HCT116 (cell line): ENCODE data around the gene PSME4. TPM values are rescaled to one million over a fixed set of nuclear protein-coding genes. Genes with fewer than 3 reads are reported as not detected.
"Not testable (repeated sequence)": the region's sequence is repeated elsewhere in the genome, so short reads cannot be mapped to it uniquely, and the experiment has no call there.

Source experiments
- ATAC-seq: fragments of 200-7000 bp; cut with Tn5 transposase; 2 replicates; pipeline ENCODE4 v1.9.1; 2020; ENCODE audit warnings: mild to moderate bottlenecking, moderate library complexity
- BruUV-seq: library from RNA; stranded (reverse); fragments of 400-500 nt; replicated peaks from 2 replicates; lab custom pipeline; 2021; lab: Mats Ljungman, UMichigan
- CTCF ChIA-PET: fragments of 300-600 bp; sonication (Branson Sonifier 250); formaldehyde crosslinking; loops from one replicate; lab custom pipeline; 2021; ENCODE audit warnings: antibody characterized with exemption; lab: Charles Lee
- POLR2A ChIA-PET: fragments of 300-600, 350-600 bp; sonication (Branson Sonifier 250); formaldehyde crosslinking; loops from one replicate; lab custom pipeline; 2021; ENCODE audit warnings: antibody characterized with exemption; lab: Charles Lee
- RAD21 ChIA-PET, 2 experiments: fragments of 300-600 bp; sonication (Branson Sonifier 250); formaldehyde crosslinking; loops; one replicate each; lab custom pipeline; 2023; ENCODE audit warnings: low total read pairs in 2 of 2; ENCODE audit not compliant: uncharacterized antibody in 2 of 2, unreplicated experiment in 2 of 2, low non-redundant PET in 1 of 2; lab: Charles Lee
- DNase-seq: peaks from one replicate; pipeline ENCODE4 v3.0.0-alpha.2; 2010; ENCODE audit warnings: low read depth, low spot score
- H2AFZ ChIP-seq: fragments of 200-600 bp; shearing (Covaris generic), sonication (generic); 2 replicates; pipeline ENCODE4 v1.6.1; 2017; ENCODE audit warnings: low read depth, mixed run types, mixed read lengths, antibody characterized with exemption, low read length; ENCODE audit not compliant: poor library complexity, severe bottlenecking
- H3K27ac ChIP-seq: 2 replicates; pipeline ENCODE4 v1.5.1; 2012; ENCODE audit warnings: low read depth, low read length
- H3K27me3 ChIP-seq: fragments of 200-600 bp; sonication (generic); 2 replicates; pipeline ENCODE4 v1.6.1; 2016; ENCODE audit warnings: mixed run types, low read length, mixed read lengths; ENCODE audit not compliant: insufficient read depth
- H3K36me3 ChIP-seq, 2 experiments: fragments of 200-500 bp in 1 of 2; fragments of 200-600 bp in 1 of 2; sonication (Bioruptor generic) in 1 of 2; sonication (generic) in 1 of 2; 2 replicates each; pipeline versions ENCODE4 v1.5.1 to v1.6.1; 2014 to 2016; ENCODE audit warnings: low read length in 2 of 2, inconsistent platforms in 1 of 2, mixed read lengths in 1 of 2, mixed run types in 1 of 2; ENCODE audit not compliant: insufficient read depth in 2 of 2, control insufficient read depth in 1 of 2
- H3K4me1 ChIP-seq, 2 experiments: fragments of 200-600 bp in 1 of 2; sonication (generic) in 1 of 2; 2 replicates each; pipeline versions ENCODE4 v1.5.1 to v1.6.1; 2012 to 2017; ENCODE audit warnings: low read length in 2 of 2, inconsistent platforms in 1 of 2, mild to moderate bottlenecking in 1 of 2, mixed read lengths in 1 of 2, mixed run types in 1 of 2, moderate library complexity in 1 of 2; ENCODE audit not compliant: insufficient read depth in 2 of 2, control insufficient read depth in 1 of 2
- H3K4me2 ChIP-seq: fragments of 200-600 bp; sonication (generic); 2 replicates; pipeline ENCODE4 v1.6.1; 2017; ENCODE audit warnings: mixed run types, low read length, mixed read lengths
- H3K4me3 ChIP-seq, 2 experiments: fragments of 200-600 bp in 1 of 2; sonication (generic) in 1 of 2; replicated peaks in 1 of 2; 2 replicates each; pipeline ENCODE4 v1.5.1; 2011 to 2016; ENCODE audit warnings: low read length in 2 of 2, control low read depth in 1 of 2, low read depth in 1 of 2, mild to moderate bottlenecking in 1 of 2, mixed read lengths in 1 of 2, mixed run types in 1 of 2
- H3K79me2 ChIP-seq: fragments of 200-600 bp; sonication (generic); 2 replicates; pipeline ENCODE4 v1.6.1; 2017; ENCODE audit warnings: mild to moderate bottlenecking, mixed run types, low read length, moderate library complexity, mixed read lengths; ENCODE audit not compliant: insufficient read depth
- H3K9ac ChIP-seq: fragments of 200-600 bp; sonication (generic); 2 replicates; pipeline ENCODE4 v1.6.1; 2016; ENCODE audit warnings: low read length, mixed read lengths
- H3K9me2 ChIP-seq: fragments of 200-600 bp; sonication (generic), shearing (Covaris generic); 2 replicates; pipeline ENCODE4 v1.6.1; 2017; ENCODE audit warnings: mixed run types, mild to moderate bottlenecking, moderate library complexity; ENCODE audit not compliant: insufficient read depth
- H3K9me3 ChIP-seq, 2 experiments: fragments of 200-500 bp in 1 of 2; fragments of 200-600 bp in 1 of 2; sonication (Bioruptor generic) in 1 of 2; sonication (generic) in 1 of 2; 2 replicates each; pipeline ENCODE4 v1.6.1; 2014 to 2017; ENCODE audit warnings: low read length in 2 of 2, mixed read lengths in 2 of 2, inconsistent platforms in 1 of 2, low read depth in 1 of 2, mild to moderate bottlenecking in 1 of 2, mixed run types in 1 of 2, moderate library complexity in 1 of 2; ENCODE audit not compliant: control insufficient read depth in 1 of 2, insufficient read depth in 1 of 2
- H4K20me1 ChIP-seq: fragments of 200-600 bp; sonication (generic), shearing (Covaris generic); 2 replicates; pipeline ENCODE4 v1.6.1; 2017; ENCODE audit warnings: mixed run types, mild to moderate bottlenecking, moderate library complexity; ENCODE audit not compliant: insufficient read depth
- CEBPB ChIP-seq: IDR thresholded peaks from 2 replicates; pipeline ENCODE4 v1.6.1; 2012; ENCODE audit warnings: low read depth
- CTCF ChIP-seq, 3 experiments: fragments of 200-600 bp in 1 of 3; sonication (generic) in 1 of 3; IDR thresholded peaks in 2 of 3; conservative IDR thresholded peaks in 1 of 3; 2 replicates each; pipeline ENCODE4 v1.5.1; 2012 to 2017; ENCODE audit warnings: low read depth in 2 of 3, low read length in 2 of 3, antibody characterized with exemption in 1 of 3, borderline replicate concordance in 1 of 3, control low read depth in 1 of 3, mild to moderate bottlenecking in 1 of 3, mixed read lengths in 1 of 3, mixed run types in 1 of 3, moderate library complexity in 1 of 3; ENCODE audit not compliant: insufficient read depth in 1 of 3
- ELF1 ChIP-seq: IDR thresholded peaks from 2 replicates; pipeline ENCODE4 v1.6.1; 2012; ENCODE audit warnings: low read depth, borderline replicate concordance
- EZH2phosphoT487 ChIP-seq: fragments of 200-600 bp; IDR thresholded peaks from 2 replicates; pipeline ENCODE4 v1.6.1; 2018; ENCODE audit warnings: antibody characterized with exemption, borderline replicate concordance
- FOSL1 ChIP-seq: IDR thresholded peaks from 2 replicates; pipeline ENCODE4 v1.6.1; 2012; ENCODE audit warnings: low read depth
- POLR2A ChIP-seq: IDR thresholded peaks from 2 replicates; pipeline ENCODE4 v1.7.0; 2011; ENCODE audit warnings: borderline replicate concordance; ENCODE audit not compliant: insufficient read depth, insufficient read length; ENCODE audit errors: extremely low read depth
- POLR2AphosphoS5 ChIP-seq: IDR thresholded peaks from 2 replicates; pipeline ENCODE4 v1.6.1; 2011; ENCODE audit warnings: mild to moderate bottlenecking, low read depth, low read length, moderate library complexity
- REST ChIP-seq: IDR thresholded peaks from 2 replicates; pipeline ENCODE4 v1.6.1; 2012; ENCODE audit warnings: low read depth
- SIN3A ChIP-seq: IDR thresholded peaks from 2 replicates; pipeline ENCODE4 v1.6.1; 2012; ENCODE audit warnings: low read depth
- SRF ChIP-seq: IDR thresholded peaks from 2 replicates; pipeline ENCODE4 v1.6.1; 2012; ENCODE audit warnings: low read depth
- TCF7L2 ChIP-seq: IDR thresholded peaks from 2 replicates; pipeline ENCODE4 v1.7.0; 2011; ENCODE audit warnings: borderline replicate concordance, inconsistent platforms; ENCODE audit not compliant: insufficient read depth, insufficient read length; ENCODE audit errors: extremely low read depth
- YY1 ChIP-seq: IDR thresholded peaks from 2 replicates; pipeline ENCODE4 v1.6.1; 2011; ENCODE audit warnings: low read length, low read depth, moderate library complexity, mild to moderate bottlenecking; ENCODE audit not compliant: insufficient replicate concordance; ENCODE audit errors: extremely low read depth
- intact Hi-C: fragments of 100-400 bp; cut with micrococcal nuclease; formaldehyde crosslinking; loops from 2 replicates; pipeline ENCODE4 v1.10.0; 2022
- total RNA-seq: library from RNA; stranded (reverse); gene quantifications from one replicate; pipeline ENCODE4 v1.2.1, GENCODE V29; 2021; ENCODE audit not compliant: unreplicated experiment

The PSME4 gene
- total RNA-seq, 1 experiment from 2014 or later, result 53.2 TPM

GRCh38 chr2:53926321-53926720 is 44.5 kb downstream of the PSME4 start:
- POLR2A ChIA-PET, result not testable (repeated sequence)

GRCh38 chr2:53913721-53914120 is 57.1 kb downstream of the PSME4 start:
- peaks cover 4% of the 10 kb centered on the region; the same call in 1 of the 2 replicates for H3K79me2 ChIP-seq
- H3K4me1 ChIP-seq, result no peaks in the 10 kb centered on the region
- no peak for DNase-seq
- BruUV-seq, result no TSS peak
- RAD21 ChIA-PET, result no interaction called here
- no peaks in the 10 kb centered on the region for H3K9me2 ChIP-seq
- intact Hi-C loops, result no loop called here
- CTCF ChIA-PET, result no interaction called here
- POLR2A ChIA-PET, result no interaction called here
- H3K36me3 ChIP-seq, result peaks cover 17 to 20% of the 10 kb centered on the region in 2 experiments
- no peak overlapping the region for H3K27ac ChIP-seq
- no peak overlapping the region for H3K4me3 ChIP-seq
- no peak overlapping the region for H3K4me2 ChIP-seq
- H3K9me3 ChIP-seq, result no peaks in the 10 kb centered on the region
- no peak overlapping the region for H3K9ac ChIP-seq
- H2AFZ ChIP-seq, result no peak overlapping the region
- H3K27me3 ChIP-seq, result no peaks in the 10 kb centered on the region
- ATAC-seq, result no peak
- H4K20me1 ChIP-seq, result no peaks in the 10 kb centered on the region
- TF ChIP-seq EZH2phosphoT487 (no peak), ELF1 (no peak), YY1 (no peak), FOSL1 (no peak), POLR2AphosphoS5 (no peak), TCF7L2 (no peak), SRF (no peak), CTCF (IDR thresholded peaks at IDR 0.05 in 2 of 3, conservative IDR thresholded peaks at IDR 0.05 in 1 of 3; ENCODE audit: borderline replicate concordance in 1 of 3, insufficient read depth in 1 of 3, low read depth in 2 of 3, low read length in 2 of 3) (no peak), SIN3A (no peak), POLR2A (no peak), REST (no peak), CEBPB (no peak)

More at GRCh38 chr2:53926321-53926720, 44.5 kb downstream of the PSME4 start:
- CTCF ChIA-PET, H3K4me2 ChIP-seq, BruUV-seq, H3K27ac ChIP-seq, H4K20me1 ChIP-seq, RAD21 ChIA-PET, H2AFZ ChIP-seq, H3K4me3 ChIP-seq, H3K4me1 ChIP-seq, intact Hi-C loops, H3K9ac ChIP-seq, ATAC-seq, H3K9me2 ChIP-seq, H3K27me3 ChIP-seq, H3K79me2 ChIP-seq, H3K9me3 ChIP-seq, DNase-seq: not testable (repeated sequence)
- peaks cover 19 to 47% of the 10 kb centered on the region in 2 experiments for H3K36me3 ChIP-seq
